Cardiac muscle cell (in vitro differentiated cells and primary cell): Measurements from ENCODE around the gene ZNF320. TPM values are rescaled to one million over a fixed set of nuclear protein-coding genes. Genes with fewer than 3 reads are reported as not detected.
"Not testable (repeated sequence)": the region's sequence is repeated elsewhere in the genome, so short reads cannot be mapped to it uniquely, and the experiment has no call there.

Experiments used
- DNase-seq, 2 donors: peaks; one replicate each; pipeline versions ENCODE4 v3.0.0 to v3.0.0-alpha.2; 2010 to 2017; ENCODE audit warnings: low read depth in 1 of 2, low spot score in 1 of 2
- H3K27ac ChIP-seq: fragments of 200-600 bp; sonication (generic); 2 replicates; pipeline ENCODE4 v1.5.1; 2016
- H3K27me3 ChIP-seq: fragments of 200-600 bp; sonication (generic); 2 replicates; pipeline ENCODE4 v1.6.0; 2016; ENCODE audit warnings: control low read depth
- H3K36me3 ChIP-seq: fragments of 200-600 bp; sonication (generic); 2 replicates; pipeline ENCODE4 v1.5.1; 2016; ENCODE audit warnings: control low read depth
- H3K4me1 ChIP-seq: fragments of 200-600 bp; sonication (generic); 2 replicates; pipeline ENCODE4 v1.8.1; 2017; ENCODE audit warnings: low read depth, mild to moderate bottlenecking, mixed run types
- H3K4me3 ChIP-seq: fragments of 200-600 bp; sonication (generic); 2 replicates; pipeline ENCODE4 v1.5.1; 2016; ENCODE audit warnings: mild to moderate bottlenecking
- H3K9me3 ChIP-seq: fragments of 200-600 bp; sonication (generic); 2 replicates; pipeline ENCODE4 v1.5.1; 2017; ENCODE audit warnings: low read depth, mild to moderate bottlenecking, control low read depth
- polyA plus RNA-seq: library from polyadenylated mRNA; unstranded; fragments of >200 nt; fragmentation: Nextera tagmentation; extraction: Ambion mirVana; gene quantifications from 2 replicates; pipeline ENCODE4 v1.2.1, GENCODE V29; 2016
- total RNA-seq: library from RNA; depleted of rRNA; stranded (reverse); fragments of >200 nt; gene quantifications from 2 replicates; pipeline ENCODE4 v1.2.3, GENCODE V29; 2016
- TF ChIP-seq, protein P1 (sequence below): IDR thresholded peaks from 2 replicates; pipeline ENCODE4 v1.5.1; 2012; ENCODE audit warnings: low read depth, mild to moderate bottlenecking, low read length

Gene ZNF320
- total and polyA plus RNA-seq, 2 experiments from 2014 or later: 19.7 to 55.0 TPM

DNA sequence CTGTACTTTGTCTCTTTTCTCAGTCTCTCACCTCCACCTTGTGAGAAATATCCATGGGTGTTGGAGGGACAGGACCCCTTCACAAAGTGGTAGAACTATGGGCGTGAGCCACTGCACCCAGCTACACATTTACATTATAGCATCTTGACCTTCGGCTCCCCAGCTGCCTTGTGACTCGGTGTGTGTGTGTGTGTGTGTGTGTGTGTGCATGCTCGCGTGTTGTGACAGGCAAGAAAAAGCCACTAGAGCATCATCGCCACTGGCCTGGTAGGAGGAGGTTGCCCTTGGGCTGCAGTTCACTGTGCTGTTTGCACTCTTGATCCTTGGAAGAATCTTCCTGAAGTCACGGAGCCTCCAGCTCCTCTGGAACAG is 39.5 kb upstream of the ZNF320 start:
- H3K27me3 ChIP-seq: no peaks in the 10 kb centered on the region
- no peaks in the 10 kb centered on the region for H3K36me3 ChIP-seq
- TF ChIP-seq, protein P1, sequence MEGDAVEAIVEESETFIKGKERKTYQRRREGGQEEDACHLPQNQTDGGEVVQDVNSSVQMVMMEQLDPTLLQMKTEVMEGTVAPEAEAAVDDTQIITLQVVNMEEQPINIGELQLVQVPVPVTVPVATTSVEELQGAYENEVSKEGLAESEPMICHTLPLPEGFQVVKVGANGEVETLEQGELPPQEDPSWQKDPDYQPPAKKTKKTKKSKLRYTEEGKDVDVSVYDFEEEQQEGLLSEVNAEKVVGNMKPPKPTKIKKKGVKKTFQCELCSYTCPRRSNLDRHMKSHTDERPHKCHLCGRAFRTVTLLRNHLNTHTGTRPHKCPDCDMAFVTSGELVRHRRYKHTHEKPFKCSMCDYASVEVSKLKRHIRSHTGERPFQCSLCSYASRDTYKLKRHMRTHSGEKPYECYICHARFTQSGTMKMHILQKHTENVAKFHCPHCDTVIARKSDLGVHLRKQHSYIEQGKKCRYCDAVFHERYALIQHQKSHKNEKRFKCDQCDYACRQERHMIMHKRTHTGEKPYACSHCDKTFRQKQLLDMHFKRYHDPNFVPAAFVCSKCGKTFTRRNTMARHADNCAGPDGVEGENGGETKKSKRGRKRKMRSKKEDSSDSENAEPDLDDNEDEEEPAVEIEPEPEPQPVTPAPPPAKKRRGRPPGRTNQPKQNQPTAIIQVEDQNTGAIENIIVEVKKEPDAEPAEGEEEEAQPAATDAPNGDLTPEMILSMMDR: no peak
- peak overlapping the region; percentile 15 for H3K27ac ChIP-seq
- DNase-seq: no peak
- H3K4me3 ChIP-seq: no peak overlapping the region
- H3K4me1 ChIP-seq: peaks cover 3% of the 10 kb centered on the region
- H3K9me3 ChIP-seq: no peaks in the 10 kb centered on the region

DNA sequence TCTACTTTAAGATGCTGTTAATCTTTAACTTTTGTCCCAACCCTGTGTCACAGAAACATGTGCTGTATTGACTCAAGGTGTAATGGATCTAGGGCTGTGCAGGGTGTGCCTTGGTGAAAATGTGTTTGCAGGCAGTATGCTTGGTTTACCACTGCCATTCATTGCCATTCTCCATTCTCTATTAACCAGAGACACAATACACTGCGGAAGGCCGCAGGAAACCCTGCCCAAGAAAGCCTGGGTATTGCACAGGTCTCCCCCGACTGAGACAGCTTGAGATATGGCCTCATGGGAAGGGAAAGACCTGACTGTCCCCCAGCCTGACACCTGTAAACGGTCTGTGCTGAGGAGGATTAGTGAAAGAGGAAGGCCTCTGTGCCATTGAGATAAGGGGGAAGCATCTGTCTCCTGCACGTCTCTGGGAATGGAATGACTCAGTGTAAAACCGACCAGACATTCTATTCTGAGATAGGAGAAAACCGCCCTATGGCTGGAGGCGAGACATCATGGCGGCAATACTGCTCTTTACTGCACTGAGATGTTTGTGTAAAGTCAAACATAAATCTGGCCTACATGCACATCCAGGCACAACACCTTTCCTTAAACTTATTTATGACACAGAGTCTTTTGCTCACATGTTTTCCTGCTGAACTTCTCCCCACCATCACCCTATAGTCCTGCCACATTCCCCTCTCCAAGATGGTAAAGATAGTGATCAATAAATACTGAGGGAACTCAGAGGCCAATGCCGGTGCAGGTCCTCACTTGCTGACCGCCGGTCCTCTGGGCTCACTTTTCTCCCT is 38.9 kb upstream of the ZNF320 start:
- no peaks in the 10 kb centered on the region for H3K9me3 ChIP-seq
- no peaks in the 10 kb centered on the region for H3K27me3 ChIP-seq
- TF ChIP-seq, protein P1: no peak
- H3K4me3 ChIP-seq: no peak overlapping the region
- H3K27ac ChIP-seq: peak overlapping the region; percentile 15
- DNase-seq: peak in 1 of 2 donors; percentile 10
- H3K36me3 ChIP-seq: no peaks in the 10 kb centered on the region
- H3K4me1 ChIP-seq: no peaks in the 10 kb centered on the region

DNA sequence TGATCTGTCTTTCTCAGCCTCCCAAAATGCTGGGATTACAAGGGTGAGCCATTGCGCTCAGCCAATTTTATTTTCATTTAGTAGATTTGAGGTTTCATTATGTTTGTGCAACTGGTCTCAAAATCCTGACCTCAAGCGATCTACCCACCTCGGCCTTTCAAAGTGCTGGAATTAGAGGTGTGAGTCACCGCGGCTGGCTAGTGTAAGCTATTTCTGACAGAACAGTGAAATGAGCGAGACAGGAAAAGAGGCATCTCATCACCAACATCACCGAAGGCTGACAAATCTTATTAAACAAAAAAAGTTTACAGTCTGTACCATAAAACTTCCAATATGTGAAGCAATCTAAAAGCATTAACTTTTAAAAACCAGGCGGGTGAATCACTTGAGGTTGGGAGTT is 38.0 kb upstream of the ZNF320 start:
- no peaks in the 10 kb centered on the region for H3K9me3 ChIP-seq
- TF ChIP-seq, protein P1: no peak
- no peaks in the 10 kb centered on the region for H3K36me3 ChIP-seq
- no peak overlapping the region for H3K4me3 ChIP-seq
- no peaks in the 10 kb centered on the region for H3K27me3 ChIP-seq
- DNase-seq: peak in 1 of 2 donors; percentile 54
- H3K4me1 ChIP-seq: no peaks in the 10 kb centered on the region
- peak overlapping the region; percentile 15 for H3K27ac ChIP-seq

DNA sequence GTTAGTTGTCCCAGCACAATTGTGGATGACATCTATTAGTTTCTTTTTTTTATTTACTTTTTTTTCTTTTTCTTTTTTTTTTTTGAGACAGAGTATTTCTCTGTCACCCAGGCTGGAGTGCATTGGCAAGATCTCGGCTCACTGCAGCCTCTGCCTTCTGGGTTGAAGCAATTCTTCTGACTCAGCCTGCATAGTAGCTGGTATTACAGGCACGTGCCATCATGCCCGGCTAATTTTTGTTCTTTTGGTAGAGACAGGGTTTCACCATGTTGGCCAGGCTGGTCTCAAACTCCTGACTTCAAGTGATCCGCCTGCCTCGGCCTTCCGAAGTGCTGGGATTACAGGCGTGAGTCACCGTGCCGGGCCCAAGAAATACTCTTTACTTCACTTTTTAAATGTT is 27.2 kb upstream of the ZNF320 start:
- H3K4me3 ChIP-seq, H3K36me3 ChIP-seq, H3K9me3 ChIP-seq, H3K27me3 ChIP-seq, H3K27ac ChIP-seq, H3K4me1 ChIP-seq, DNase-seq: not testable (repeated sequence)

DNA sequence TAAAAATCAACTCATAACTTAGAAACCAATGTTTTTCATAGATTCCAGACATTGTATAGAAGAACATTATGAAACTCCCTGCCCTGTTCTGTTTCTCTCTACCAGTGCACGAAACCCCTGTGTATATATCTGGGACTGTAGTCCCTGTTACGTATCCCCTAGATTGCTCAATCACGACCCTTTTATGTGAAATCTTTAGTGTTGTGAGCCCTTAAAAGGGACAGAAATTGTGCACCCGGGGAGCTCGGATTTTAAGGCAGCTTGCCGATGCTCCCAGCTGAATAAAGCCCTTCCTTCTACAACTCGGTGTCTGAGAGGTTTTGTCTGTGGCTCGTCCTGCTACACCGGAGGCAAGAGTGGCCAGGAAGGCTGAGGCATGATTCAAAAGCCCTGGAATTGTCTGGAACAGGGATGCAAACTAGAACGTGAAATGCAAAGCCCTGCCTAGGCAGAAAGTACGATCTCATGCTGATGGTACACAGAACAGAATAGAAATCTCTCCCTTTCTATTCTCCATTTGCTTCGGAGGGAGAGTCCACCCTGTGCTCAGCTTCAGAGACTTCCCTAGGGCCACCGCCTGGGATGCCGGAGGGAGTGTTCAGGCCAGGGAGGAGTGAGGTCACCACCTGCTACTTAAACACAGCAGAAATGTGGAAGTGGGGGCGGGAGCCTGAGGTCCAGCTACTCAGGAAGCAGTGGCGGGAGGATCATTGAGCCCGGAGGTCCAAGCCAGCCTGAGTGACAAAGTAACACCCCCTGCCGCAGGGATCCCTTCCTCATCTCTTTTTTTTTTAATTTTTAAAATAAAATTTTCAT is 26.6 kb upstream of the ZNF320 start:
- DNase-seq: peak in 1 of 2 donors; percentile 42
- TF ChIP-seq, protein P1: no peak
- Histone ChIP-seq H3K27me3 (no peaks in the 10 kb centered on the region), H3K4me1 (no peaks in the 10 kb centered on the region), H3K36me3 (no peaks in the 10 kb centered on the region), H3K9me3 (no peaks in the 10 kb centered on the region), H3K4me3 (peak overlapping the region; percentile 65), H3K27ac (peak overlapping the region; percentile 93)
